Measurements from ENCODE around the gene AK8. TPM values are rescaled to one million over a fixed set of nuclear protein-coding genes. Genes with fewer than 3 reads are reported as not detected.

AK8 gene
- total and polyA plus RNA-seq, 2 experiments from 2014 or later = 0.14 to 0.78 TPM

- H3F3A ChIP-seq (replicated peaks; ENCODE audit: low read depth) = no peaks in the 10 kb centered on the region
- H4K20me1 ChIP-seq (replicated peaks; ENCODE audit: insufficient read depth) = no peaks in the 10 kb centered on the region
- no peaks in the 10 kb centered on the region for H3K9me2 ChIP-seq (ENCODE audit: insufficient read depth)
- TF ChIP-seq NANOG (IDR thresholded peaks at IDR 0.05; ENCODE audit: borderline replicate concordance) = no peak
- no peak for TF ChIP-seq ZNF462 (CRISPR knock-in tag; IDR thresholded peaks at IDR 0.05)
- TF ChIP-seq CTCF (conservative IDR thresholded peaks at IDR 0.05; ENCODE audit: low read depth in 2 of 2) = no peak
- no peak for TF ChIP-seq ZNF331 (CRISPR knock-in tag; IDR thresholded peaks at IDR 0.05; ENCODE audit: low read depth)
- no peak for TF ChIP-seq ZNF114 (CRISPR knock-in tag; IDR thresholded peaks at IDR 0.05)
- TF ChIP-seq JUNB (IDR thresholded peaks at IDR 0.05; ENCODE audit: unreplicated experiment) = no peak
- TF ChIP-seq REST (IDR thresholded peaks at IDR 0.05; ENCODE audit: unreplicated experiment) = no peak
- no peak for TF ChIP-seq EZH2phosphoT487 (IDR thresholded peaks at IDR 0.05; ENCODE audit: unreplicated experiment)
- TF ChIP-seq EZH2 (IDR thresholded peaks at IDR 0.05; ENCODE audit: low read depth, unreplicated experiment) = no peak
- TF ChIP-seq STAT1 (IDR thresholded peaks at IDR 0.05; ENCODE audit: unreplicated experiment) = no peak
- TF ChIP-seq ETS1 (IDR thresholded peaks at IDR 0.05) = no peak
- Mint-ChIP-seq H3K9me3 (no peaks in the 10 kb centered on the region), H3K4me3 (no peak overlapping the region), H3K36me3 (ENCODE audit: low read depth) (no peaks in the 10 kb centered on the region), H3K4me1 (peaks cover 8% of the 10 kb centered on the region), H3K27me3 (ENCODE audit: insufficient read depth, low read depth, poor library complexity) (no peaks in the 10 kb centered on the region), H3K27ac (no peak overlapping the region)
- H3K27ac ChIP-seq (ENCODE audit: low read depth) = no peak overlapping the region
- no peaks in the 10 kb centered on the region for H3K27me3 ChIP-seq (ENCODE audit: insufficient read depth)
- no peaks in the 10 kb centered on the region for H3K4me1 ChIP-seq (ENCODE audit: insufficient read depth)
- H2AFZ ChIP-seq = 0 out of 2 replicates have a peak overlapping the region, but pooled peaks have one; percentile 47
- no peak overlapping the region for H3K4me3 ChIP-seq
- DNase-seq (ENCODE audit: low spot score) (no peak), ATAC-seq (no peak)
- H3K79me2 ChIP-seq (replicated peaks; ENCODE audit: insufficient read depth) = no peaks in the 10 kb centered on the region
- H3K4me2 ChIP-seq = no peak overlapping the region
- H3K36me3 ChIP-seq (ENCODE audit: insufficient read depth) = no peaks in the 10 kb centered on the region
Observed at GRCh38 chr9:132826131-132826530, 52.0 kb downstream of the AK8 start.

All from GM23338 (cell line).